ENCODE data around the gene CA10.

- no peak for TF ChIP-seq YY1 (IDR thresholded peaks at IDR 0.05; ENCODE audit: insufficient read depth, insufficient read length)
- TF ChIP-seq ZNF274 (IDR thresholded peaks at IDR 0.05; ENCODE audit: low read depth, low read length) = no peak
- TF ChIP-seq SUZ12 (IDR thresholded peaks at IDR 0.05; ENCODE audit: extremely low read depth, insufficient read depth, insufficient read length) = no peak
Measured at GRCh38 chr17:51711581-51711980, 446.9 kb downstream of the CA10 start.
